ENCODE measurements around the gene LCE7A.
A peak's percentile ranks its signal among the peaks of the same experiment; 100 is the strongest.

LCE7A gene

GRCh38 chr1:152859696-152860095, at the start of gene LCE7A:
LCE7A (plus strand) TSS chr1:152859996; CDS start chr1:152860698, 702 bp downstream.
- no peak for DNase-seq
- in situ Hi-C loops (cut with HindIII; ENCODE audit: low pct_ligation_motif_present, low pct_unique_long_range_greater_than_20kb, low sequenced_read_pairs): no loop called here

DNA sequence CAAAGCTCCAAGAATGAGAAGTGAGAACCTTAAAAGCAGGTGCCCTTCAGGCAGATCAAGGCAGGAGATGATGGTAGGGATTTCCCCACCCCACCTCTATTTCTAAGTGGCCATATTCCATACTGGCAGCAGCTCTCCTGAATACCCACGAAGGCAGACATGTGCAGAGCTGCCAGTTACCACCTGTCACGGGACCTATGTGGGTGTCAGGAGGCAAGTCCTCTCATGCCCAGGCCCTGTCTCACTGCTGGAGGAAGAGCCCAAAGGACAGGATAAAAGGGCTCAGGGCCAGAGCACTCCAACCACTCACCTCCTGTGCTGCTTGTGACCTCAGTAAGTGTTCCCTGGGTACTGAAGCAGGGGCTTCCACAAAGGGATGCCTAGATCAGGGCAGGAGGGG, 48.7 kb upstream of the LCE7A start:
- in situ Hi-C loops (cut with HindIII; ENCODE audit: low pct_ligation_motif_present, low pct_unique_long_range_greater_than_20kb, low sequenced_read_pairs): no loop called here

GRCh38 chr1:152811671-152812070, 48.1 kb upstream of the LCE7A start, which contains the start of gene LCE1B:
LCE1B (plus strand) TSS chr1:152811971; CDS start chr1:152812447, 476 bp downstream.
- in situ Hi-C loops (cut with HindIII; ENCODE audit: low pct_ligation_motif_present, low pct_unique_long_range_greater_than_20kb, low sequenced_read_pairs): no loop called here
- DNase-seq: no peak

More for the DNA sequence above, 48.7 kb upstream of the LCE7A start:
- DNase-seq: no peak

- in situ Hi-C loops (cut with HindIII; ENCODE audit: low pct_ligation_motif_present, low pct_unique_long_range_greater_than_20kb, low sequenced_read_pairs): no loop called here
- no peak for DNase-seq
These were observed 42.5 kb upstream of the LCE7A start for GRCh38 chr1:152817309-152817708.

DNA sequence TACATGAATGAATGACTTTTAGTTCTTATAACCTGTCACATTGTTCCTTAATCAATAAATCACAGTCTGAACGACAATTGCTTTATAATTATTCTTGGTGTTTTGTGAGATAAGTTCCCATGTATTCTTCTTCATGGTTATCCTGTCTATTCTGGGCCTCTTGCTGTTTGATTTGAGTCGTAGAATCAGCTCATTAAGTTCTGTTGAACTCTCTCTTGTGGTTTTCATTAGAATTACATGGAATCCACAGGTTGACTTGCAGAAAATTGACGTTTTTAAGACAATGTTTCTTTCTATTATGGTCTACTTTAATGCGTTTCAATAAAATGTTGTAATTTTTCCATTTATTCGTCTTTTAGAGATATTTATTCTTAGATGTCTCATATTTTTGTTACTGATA, 36.5 kb upstream of the LCE7A start:
- in situ Hi-C loops (cut with HindIII; ENCODE audit: low pct_ligation_motif_present, low pct_unique_long_range_greater_than_20kb, low sequenced_read_pairs): no loop called here
- DNase-seq: no peak

GRCh38 chr1:152824964-152825363, 34.8 kb upstream of the LCE7A start:
- in situ Hi-C loops (cut with HindIII; ENCODE audit: low pct_ligation_motif_present, low pct_unique_long_range_greater_than_20kb, low sequenced_read_pairs): no loop called here
- no peak for DNase-seq

GRCh38 chr1:152827173-152827572, 32.6 kb upstream of the LCE7A start, which contains the start of gene LCE1A:
LCE1A (plus strand) TSS chr1:152827473; CDS start chr1:152827473, 0 bp downstream.
- in situ Hi-C loops (cut with HindIII; ENCODE audit: low pct_ligation_motif_present, low pct_unique_long_range_greater_than_20kb, low sequenced_read_pairs): no loop called here
- DNase-seq: no peak

DNA sequence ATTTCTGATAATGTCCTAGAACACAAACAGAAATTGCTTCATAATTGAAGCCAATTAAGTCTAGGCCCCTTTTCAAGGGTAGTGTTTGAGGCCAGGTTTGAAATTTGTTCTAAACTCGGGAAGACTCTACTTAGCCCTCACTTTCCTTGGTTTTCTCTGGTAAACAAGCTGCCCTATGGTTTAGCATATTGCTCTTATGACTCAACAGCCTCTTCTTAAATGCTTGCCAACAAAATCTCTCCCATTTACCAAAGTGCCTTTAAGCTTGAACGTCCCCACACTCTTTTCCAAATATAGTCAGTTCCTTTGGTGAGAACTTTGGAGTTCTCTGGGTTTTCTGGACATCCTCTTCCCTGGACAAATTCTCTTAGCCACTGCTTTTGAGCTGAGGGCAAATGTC, 22.9 kb upstream of the LCE7A start:
- DNase-seq: no peak
- in situ Hi-C loops (cut with HindIII; ENCODE audit: low pct_ligation_motif_present, low pct_unique_long_range_greater_than_20kb, low sequenced_read_pairs): no loop called here

DNA sequence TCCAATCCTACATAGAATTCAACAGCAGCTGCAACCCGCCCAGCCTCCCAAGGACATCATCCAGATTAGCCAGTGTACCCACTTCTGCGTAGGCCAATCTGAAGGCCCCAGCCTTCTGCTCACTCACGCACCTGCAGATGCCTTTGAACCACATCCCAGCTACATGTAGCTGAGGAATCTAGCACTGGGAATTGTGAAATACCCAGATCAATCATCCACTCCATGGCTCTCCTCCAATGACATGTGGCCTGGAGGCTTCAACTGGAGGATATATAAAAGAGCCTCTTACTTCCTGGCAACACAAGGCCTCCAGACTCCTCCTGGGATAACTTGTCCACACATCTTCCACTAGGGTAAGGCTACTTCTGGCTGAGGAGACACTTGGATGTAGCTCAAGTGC, 17.2 kb upstream of the LCE7A start, which contains the start of gene LCE6A:
Gene LCE6A (plus strand): TSS at position 301 of the 400 bp plus-strand sequence. CDS start 665 bp downstream, outside the sequence.
- in situ Hi-C loops (cut with HindIII; ENCODE audit: low pct_ligation_motif_present, low pct_unique_long_range_greater_than_20kb, low sequenced_read_pairs): no loop called here
- DNase-seq: no peak

- in situ Hi-C loops (cut with HindIII; ENCODE audit: low pct_ligation_motif_present, low pct_unique_long_range_greater_than_20kb, low sequenced_read_pairs): no loop called here
- no peak for DNase-seq
These were observed 4.1 kb upstream of the LCE7A start for GRCh38 chr1:152855661-152856060.

DNA sequence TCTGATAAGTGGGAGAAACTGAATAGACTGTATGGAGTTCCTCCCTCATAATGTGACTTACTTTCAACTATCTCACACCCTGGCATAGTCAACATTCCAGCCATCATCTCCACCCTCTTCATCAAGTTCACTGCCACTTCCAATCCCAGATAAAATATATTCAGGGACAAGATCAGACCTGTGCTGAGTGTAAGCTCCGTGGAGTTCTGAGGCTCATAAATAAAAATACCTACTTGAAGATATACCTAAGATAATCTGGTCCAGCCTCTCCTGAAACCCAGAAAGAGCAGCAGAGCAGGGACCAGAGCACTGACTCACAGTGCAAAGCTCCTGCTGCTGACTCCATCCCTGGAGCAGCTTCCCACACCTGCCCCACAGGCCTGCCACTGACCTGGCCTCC, 1.7 kb upstream of the LCE7A start:
- DNase-seq: no peak
- in situ Hi-C loops (cut with HindIII; ENCODE audit: low pct_ligation_motif_present, low pct_unique_long_range_greater_than_20kb, low sequenced_read_pairs): no loop called here

DNA sequence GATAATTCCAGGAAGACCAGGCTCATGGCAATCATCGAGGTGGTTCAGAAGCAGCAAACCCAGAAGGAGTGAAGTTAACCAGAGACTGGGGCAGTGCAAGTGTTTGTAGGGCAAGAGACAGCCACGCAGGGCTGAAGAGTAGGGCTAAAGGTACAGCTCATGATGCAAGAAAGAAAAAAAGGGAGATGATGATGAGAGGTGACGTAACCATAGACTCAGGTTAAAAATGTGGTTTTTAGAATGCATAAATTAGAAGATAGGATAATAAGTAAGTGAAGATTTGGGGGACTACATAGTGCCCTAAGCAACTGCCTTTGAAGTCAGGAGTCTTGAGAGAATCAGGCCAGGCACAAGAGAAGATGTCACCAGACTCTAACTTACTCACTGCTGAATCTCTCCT, 333 bp downstream of the LCE7A start:
- in situ Hi-C loops (cut with HindIII; ENCODE audit: low pct_ligation_motif_present, low pct_unique_long_range_greater_than_20kb, low sequenced_read_pairs): no loop called here
- no peak for DNase-seq

- in situ Hi-C loops (cut with HindIII; ENCODE audit: low pct_ligation_motif_present, low pct_unique_long_range_greater_than_20kb, low sequenced_read_pairs): no loop called here
- DNase-seq: no peak
These were observed 1.6 kb downstream of the LCE7A start for GRCh38 chr1:152861374-152861773.

DNA sequence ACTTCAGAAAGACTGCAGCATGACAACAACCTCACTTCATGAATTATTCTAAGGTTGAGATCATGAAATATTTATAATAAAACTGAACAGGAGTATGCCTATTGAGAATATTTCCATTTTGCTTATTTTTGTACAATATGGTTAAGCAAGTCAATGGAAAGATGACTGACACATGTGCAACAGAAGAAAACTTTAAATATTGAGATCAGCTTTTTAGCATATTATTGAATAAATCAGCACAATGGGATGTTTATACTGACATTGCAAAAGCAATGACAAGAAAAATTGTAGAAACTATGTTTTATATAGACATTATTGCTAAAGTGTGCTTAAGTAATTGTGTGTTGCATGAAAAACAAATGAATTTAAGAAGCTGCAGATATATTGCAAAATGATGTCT, 4.6 kb downstream of the LCE7A start:
- no peak for DNase-seq
- in situ Hi-C loops (cut with HindIII; ENCODE audit: low pct_ligation_motif_present, low pct_unique_long_range_greater_than_20kb, low sequenced_read_pairs): no loop called here

DNA sequence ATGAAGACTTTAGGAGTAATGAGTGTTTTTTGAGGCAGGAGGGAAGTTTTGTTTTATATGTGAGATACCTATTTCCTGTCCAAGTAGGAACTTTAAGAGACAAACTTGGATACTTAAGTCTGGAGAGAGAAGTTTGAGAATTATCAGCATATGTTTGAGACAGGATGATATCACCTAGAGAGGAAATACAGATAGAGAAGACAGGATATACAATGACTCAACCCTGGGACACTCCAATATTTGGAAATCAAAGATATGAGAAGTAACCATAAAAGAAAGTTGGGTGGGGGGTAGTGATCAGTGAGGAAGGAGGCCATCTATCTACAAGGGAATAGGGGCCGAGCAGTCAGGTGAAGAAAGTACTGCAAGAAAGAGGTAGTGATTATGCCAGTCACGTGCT, 6.5 kb downstream of the LCE7A start:
- in situ Hi-C loops (cut with HindIII; ENCODE audit: low pct_ligation_motif_present, low pct_unique_long_range_greater_than_20kb, low sequenced_read_pairs): no loop called here
- DNase-seq: no peak

DNA sequence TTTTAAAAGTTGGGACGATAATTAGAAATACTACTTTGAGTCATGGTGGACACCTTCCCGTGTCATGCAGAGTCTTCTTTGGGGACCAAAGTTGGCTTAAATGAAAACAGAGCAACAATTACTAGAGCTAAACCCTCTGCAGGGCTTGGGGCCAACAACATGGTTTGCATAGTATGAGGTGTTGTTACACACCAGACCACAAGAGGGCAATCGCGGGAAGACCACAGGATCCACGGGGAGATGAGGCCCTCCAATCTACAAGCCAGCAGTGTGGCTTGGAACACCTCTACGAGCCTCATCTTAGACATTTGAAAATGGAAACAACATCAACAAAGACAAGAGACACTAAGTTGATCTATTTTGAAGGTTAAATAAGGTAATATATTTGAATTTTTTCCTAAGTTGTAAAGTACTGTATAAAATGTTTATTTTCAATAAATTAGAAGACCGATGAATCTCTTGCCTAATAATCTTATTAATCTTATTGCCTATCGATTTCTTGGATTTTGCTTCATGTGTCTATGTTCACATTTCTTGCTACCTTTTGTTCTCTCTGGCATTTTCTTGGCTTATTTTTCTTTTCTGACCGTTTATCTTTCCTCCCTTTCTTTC, 10.1 kb downstream of the LCE7A start:
- in situ Hi-C loops (cut with HindIII; ENCODE audit: low pct_ligation_motif_present, low pct_unique_long_range_greater_than_20kb, low sequenced_read_pairs): no loop called here
- DNase-seq: peak; percentile 74

- peak; percentile 54 for DNase-seq
- in situ Hi-C loops (cut with HindIII; ENCODE audit: low pct_ligation_motif_present, low pct_unique_long_range_greater_than_20kb, low sequenced_read_pairs): no loop called here
These were observed 11.3 kb downstream of the LCE7A start for GRCh38 chr1:152870831-152871730.

DNA sequence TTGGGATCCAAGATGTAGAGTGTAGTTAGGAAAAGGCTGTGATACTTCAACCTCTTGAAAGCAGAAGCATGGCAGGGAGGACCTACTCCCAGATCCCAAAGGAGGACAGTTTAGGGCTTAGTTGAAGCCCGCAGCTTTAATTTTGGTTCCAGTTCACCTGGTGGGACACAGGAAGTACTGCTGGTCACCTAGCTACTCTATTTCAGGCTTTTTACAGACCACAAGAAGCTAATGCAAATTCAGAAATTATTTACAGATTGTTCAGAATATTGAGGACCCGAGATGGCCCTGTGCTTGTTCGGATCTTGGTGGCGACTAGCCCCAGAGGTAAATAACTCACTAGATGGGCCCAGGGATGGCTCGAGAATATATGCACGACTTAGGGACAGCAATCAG, 11.9 kb downstream of the LCE7A start:
- no peak for DNase-seq
- in situ Hi-C loops (cut with HindIII; ENCODE audit: low pct_ligation_motif_present, low pct_unique_long_range_greater_than_20kb, low sequenced_read_pairs): no loop called here

DNA sequence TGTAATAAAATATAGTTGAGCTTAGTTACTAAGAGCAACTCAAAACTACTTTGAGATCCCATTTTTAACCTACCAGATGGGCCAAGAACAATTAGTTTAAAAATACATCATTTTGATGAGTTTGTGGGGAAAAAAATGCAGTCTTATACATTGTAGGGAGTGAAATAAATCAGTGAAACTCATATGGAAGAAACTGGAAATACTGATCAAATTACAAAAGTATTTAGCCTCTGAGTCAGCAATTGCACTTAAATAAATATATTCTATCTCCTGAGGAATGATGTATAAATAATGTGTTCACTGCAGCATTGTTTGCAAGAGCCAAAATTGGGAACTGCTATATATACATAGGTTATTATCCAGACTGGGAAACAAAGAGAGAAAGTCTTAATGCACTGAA, 13.7 kb downstream of the LCE7A start:
- DNase-seq: no peak
- in situ Hi-C loops (cut with HindIII; ENCODE audit: low pct_ligation_motif_present, low pct_unique_long_range_greater_than_20kb, low sequenced_read_pairs): no loop called here

DNA sequence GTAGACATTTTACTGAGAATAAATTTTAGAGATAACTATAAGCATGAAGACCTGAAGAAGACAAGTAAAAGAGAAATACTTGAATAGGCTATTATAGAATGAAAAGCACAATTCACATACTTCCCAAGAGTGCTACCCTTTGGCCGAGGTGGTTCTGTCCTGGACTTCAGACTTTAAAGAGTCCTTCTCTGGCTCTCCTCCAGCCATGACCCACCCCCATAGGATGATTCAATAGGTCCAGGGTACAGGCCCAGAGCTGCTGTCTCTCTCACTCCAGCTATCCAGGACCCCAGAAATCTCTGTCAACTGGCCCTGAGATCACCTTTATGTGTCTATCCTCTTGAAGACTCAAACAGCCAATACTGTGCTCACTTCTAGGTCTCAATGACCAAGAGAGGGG, 17.0 kb downstream of the LCE7A start:
- no peak for DNase-seq
- in situ Hi-C loops (cut with HindIII; ENCODE audit: low pct_ligation_motif_present, low pct_unique_long_range_greater_than_20kb, low sequenced_read_pairs): no loop called here

All from ACHN (cell line).